Jurkat, Clone E6-1 (cell line): ENCODE measurements around the gene BTBD17.

Experiments used
- DNase-seq: peaks from one replicate; pipeline ENCODE4 v3.0.0-alpha.2; 2011; ENCODE audit warnings: low read depth, low spot score
- H3K4me3 ChIP-seq: 2 replicates; pipeline ENCODE4 v1.5.1; 2011; ENCODE audit warnings: mild to moderate bottlenecking, low read length, control low read depth, moderate library complexity

BTBD17 gene

DNA sequence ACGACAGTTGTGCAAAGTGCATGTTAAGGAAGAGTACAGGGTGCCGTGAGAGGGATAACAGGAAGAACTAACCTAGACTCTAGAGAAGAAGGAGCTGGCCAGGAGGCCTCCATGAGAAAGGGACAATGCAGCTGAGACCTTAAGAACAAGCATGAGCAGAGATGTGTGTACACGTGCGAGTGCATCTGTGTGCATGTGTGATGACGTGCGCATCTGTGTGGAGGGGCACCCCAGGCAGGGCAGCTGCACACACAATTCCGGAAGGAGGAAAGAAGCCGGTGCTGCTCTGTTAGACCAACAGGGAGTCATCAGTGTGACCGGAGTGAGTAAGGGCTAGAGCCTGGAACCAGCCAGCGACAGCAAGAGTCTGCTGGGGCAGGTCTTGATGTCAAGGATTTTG lies 43.3 kb downstream of the BTBD17 start:
- no peak for DNase-seq
- H3K4me3 ChIP-seq: no peak overlapping the region

DNA sequence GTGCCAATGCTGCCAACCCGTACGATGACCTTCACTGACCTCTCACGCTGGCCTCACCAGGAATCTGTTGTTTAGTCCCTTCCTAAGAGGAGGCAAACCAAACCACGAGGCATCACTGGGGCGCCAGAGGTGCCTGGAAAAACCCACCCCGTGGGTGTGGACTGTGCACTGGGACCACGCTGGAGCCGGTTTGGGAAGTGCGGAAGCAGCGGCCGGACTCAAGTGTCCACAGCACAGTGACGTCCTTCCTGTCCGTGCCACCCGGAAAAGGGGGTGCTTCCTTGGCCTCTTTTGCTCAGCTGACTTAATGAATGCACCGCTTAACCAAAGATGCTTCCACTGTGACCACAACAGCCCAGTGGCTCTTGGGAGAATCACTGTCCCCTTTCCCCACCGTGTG lies 44.6 kb downstream of the BTBD17 start:
- DNase-seq: no peak

DNA sequence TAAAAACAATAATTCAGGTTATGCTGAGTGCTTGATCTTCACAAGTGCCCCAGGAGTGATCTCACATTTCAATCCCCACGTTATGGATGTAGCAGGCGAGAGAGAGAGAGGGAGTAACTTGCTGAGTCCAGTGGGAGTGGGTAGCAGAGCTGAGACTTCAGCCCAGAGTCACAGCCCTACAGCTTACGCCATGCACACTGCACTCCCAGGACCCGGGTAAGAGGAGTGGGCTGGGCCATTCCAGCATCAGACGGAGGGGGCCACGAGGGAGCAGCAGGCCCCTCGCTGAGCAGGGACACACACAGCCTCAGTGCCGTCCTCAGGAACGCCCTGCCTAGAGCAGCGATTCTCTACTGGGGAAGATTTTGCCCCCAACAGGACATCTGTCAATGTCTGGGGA lies 45.4 kb downstream of the BTBD17 start:
- no peak for DNase-seq
- H3K4me3 ChIP-seq: no peak overlapping the region

More for the DNA sequence above, 44.6 kb downstream of the BTBD17 start:
- no peak overlapping the region for H3K4me3 ChIP-seq

DNA sequence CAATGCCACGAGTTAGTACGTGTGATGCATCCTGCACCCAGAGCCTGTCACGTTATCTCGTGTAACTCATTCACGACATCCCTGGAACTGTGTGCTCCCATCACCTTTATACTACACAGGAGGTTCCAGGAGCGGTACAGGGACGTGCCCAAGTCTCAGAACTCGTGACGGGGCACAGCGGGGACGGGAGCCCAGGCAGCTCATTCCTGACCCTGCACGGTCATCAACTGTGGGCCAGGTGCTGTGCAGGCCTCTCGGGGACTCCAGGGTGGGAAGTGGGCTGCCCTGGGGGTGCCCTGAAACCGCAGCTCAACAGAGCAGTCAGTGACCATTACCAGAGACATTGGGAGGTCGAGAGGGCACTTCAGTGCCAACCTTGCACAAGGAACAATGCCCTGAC lies 46.8 kb downstream of the BTBD17 start:
- no peak overlapping the region for H3K4me3 ChIP-seq
- DNase-seq: no peak

DNA sequence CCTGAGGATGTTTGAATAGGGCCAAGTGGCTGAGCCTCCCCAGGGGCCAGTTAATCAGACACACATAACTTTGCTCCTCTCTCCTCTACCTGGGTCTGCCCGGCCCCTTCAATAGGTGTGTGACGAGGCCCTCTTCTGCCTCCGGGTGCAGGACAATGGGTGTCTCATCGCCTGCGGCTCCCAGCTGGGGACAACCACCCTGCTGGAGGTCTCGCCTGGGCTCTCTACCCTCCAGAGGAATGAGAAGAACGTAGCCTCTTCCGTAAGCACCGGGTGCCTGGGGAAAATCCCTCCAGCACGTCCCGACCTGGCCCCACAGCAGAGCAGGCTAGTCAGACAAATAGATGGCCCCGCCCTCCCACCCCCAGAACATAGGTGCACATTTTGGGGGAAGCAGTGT lies 51.8 kb downstream of the BTBD17 start:
- H3K4me3 ChIP-seq: no peak overlapping the region
- no peak for DNase-seq

DNA sequence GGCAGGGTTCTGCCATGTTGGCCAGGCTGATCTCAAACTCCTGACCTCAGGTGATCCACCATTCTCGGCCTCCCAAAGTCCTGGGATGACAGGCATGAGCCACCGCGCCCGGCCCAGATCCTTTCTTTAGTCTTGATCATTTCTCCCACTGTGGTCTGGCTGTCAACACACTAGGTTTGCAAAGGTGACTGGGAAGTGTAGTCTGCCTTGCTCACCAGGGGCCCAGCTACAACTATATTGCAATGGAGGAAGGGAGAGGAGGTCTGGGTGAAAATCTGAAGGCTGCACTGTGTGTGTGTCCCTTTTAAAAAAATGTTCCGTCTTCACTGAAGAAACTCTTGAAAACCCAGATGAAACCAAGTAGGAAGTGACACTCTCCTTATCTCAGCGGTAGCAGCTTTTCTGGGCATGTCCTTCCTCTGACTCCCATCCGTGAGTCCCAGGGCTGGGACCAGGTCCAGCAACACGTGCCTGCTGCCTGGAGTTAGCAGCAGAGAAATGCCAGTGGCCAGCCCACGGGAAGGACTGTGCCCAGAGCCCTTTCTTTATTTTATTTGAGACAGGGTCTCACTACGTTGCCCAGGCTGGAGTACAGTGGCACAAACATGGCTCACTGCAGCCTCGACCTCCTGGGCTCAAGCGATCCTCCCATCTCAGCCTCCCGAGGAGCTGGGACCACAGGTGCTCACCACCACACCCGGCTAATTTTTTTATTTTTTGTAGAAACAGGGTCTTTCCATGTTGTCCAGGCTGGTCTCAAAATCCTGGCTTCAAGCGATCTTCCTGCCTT lies 53.5 kb downstream of the BTBD17 start:
- no peak overlapping the region for H3K4me3 ChIP-seq
- DNase-seq: no peak
